ENCODE data around the gene ERGIC1.

DNA sequence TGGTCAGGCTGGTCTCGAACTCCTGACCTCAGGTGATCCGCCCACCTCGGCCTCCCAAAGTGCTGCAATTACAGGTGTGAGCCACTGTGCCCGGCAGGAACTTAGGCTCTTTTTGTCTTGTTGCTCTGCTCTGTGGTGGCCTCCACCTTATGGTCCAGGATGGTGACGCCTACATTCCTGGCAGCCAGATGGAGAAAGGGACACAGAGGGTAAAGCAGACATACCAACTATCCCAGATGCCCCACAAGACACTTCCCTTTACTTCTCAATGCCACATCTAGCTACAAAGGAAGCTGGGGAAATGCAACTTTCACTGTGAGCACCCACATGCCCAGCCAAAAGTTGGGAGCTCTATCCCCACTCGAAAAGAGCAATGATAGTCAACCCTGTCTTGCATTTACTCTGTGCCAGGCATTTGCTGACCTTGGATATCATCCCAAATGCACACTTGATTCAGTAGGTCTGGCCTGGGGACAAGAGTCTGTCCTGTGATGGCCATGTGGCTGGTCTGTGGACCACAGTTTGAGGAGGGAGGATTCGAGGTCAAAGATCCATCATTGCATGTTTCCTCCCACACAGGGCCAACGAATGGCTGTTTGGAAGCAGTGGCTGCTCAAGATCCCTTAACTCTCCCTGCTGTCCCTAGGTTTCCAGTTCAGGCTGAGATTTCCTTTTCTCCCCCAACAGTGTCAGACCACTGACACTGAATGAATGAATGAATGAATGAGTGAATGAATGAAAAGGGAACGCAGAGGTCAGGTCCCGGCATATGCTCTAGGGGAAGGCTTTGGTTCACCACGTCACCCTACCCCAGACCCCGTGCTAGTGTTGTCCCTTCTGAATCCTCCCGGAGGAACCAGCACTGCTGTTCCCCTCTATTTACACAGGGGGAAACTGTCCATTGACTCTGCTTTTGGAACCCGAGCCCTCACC is 1.4 kb upstream of the ERGIC1 start:
- TF ChIP-seq CTCF (IDR thresholded peaks at IDR 0.05) (no peak), POLR2A (IDR thresholded peaks at IDR 0.05) (no peak)

All from testis (tissue), 2 donors.